Right atrium auricular region (tissue), 2 donors: Measurements from ENCODE around the gene TRPT1. TPM values are rescaled to one million over a fixed set of nuclear protein-coding genes. Genes with fewer than 3 reads are reported as not detected.

ENCODE experiments used
- DNase-seq: peaks from one replicate; pipeline ENCODE4 v3.0.0-alpha.2; 2019; ENCODE audit warnings: low spot score
- H3K27ac ChIP-seq, 2 donors: fragments of 200-600 bp; sonication (generic); 1 replicate in 1 of 2; 2 replicates in 1 of 2; pipeline ENCODE4 v1.5.1; 2016 to 2019
- H3K27me3 ChIP-seq, 2 donors: fragments of 200-600 bp; sonication (generic); one replicate each; pipeline versions ENCODE4 v1.5.1 to v1.6.0; 2017 to 2019
- H3K36me3 ChIP-seq: fragments of 200-600 bp; sonication (generic); one replicate; pipeline ENCODE4 v1.5.1; 2016
- H3K4me1 ChIP-seq, 2 donors: fragments of 200-600 bp; sonication (generic); one replicate each; pipeline versions ENCODE4 v1.5.1 to v1.6.0; 2017 to 2019
- H3K4me3 ChIP-seq, 2 donors: fragments of 200-600 bp; sonication (generic); 1 replicate in 1 of 2; 2 replicates in 1 of 2; pipeline ENCODE4 v1.5.1; 2017 to 2019; ENCODE audit warnings: mild to moderate bottlenecking in 1 of 2, moderate library complexity in 1 of 2
- H3K9me3 ChIP-seq, 2 donors: fragments of 200-600 bp; sonication (generic); one replicate each; pipeline ENCODE4 v1.5.1; 2019
- CTCF ChIP-seq, 2 donors: fragments of 200-600 bp; sonication (generic); IDR thresholded peaks; one replicate each; pipeline ENCODE4 v1.5.1; 2019; ENCODE audit warnings: antibody characterized with exemption in 2 of 2
- total RNA-seq, 2 donors: library from RNA; depleted of rRNA; stranded (reverse); fragments of >200 nt; gene quantifications; one replicate each; pipeline ENCODE4 v1.1.0, GENCODE V29; 2016

TRPT1 gene
- total RNA-seq, 2 donors from 2014 or later = 86.0 to 95.8 TPM

GRCh38 chr11:64259533-64260067 lies 33.6 kb upstream of the TRPT1 start:
- no peak for DNase-seq
- peaks cover 61% of the 10 kb centered on the region for H3K36me3 ChIP-seq
- H3K27me3 ChIP-seq = no peaks in the 10 kb centered on the region
- H3K9me3 ChIP-seq = no peaks in the 10 kb centered on the region
- TF ChIP-seq CTCF (IDR thresholded peaks at IDR 0.05) = no peak
- H3K4me1 ChIP-seq = no peaks in the 10 kb centered on the region
- no peak overlapping the region for H3K27ac ChIP-seq
- no peak overlapping the region for H3K4me3 ChIP-seq

- no peaks in the 10 kb centered on the region for H3K27me3 ChIP-seq
- H3K4me3 ChIP-seq = no peak overlapping the region
- no peaks in the 10 kb centered on the region for H3K4me1 ChIP-seq
- no peak for DNase-seq
- no peak overlapping the region for H3K27ac ChIP-seq
- no peak for TF ChIP-seq CTCF (IDR thresholded peaks at IDR 0.05)
- no peaks in the 10 kb centered on the region for H3K9me3 ChIP-seq
- peaks cover 63% of the 10 kb centered on the region for H3K36me3 ChIP-seq
Observed at GRCh38 chr11:64258946-64259532, 33.1 kb upstream of the TRPT1 start.

- Histone ChIP-seq H3K27me3 (no peaks in the 10 kb centered on the region), H3K9me3 (no peaks in the 10 kb centered on the region), H3K27ac (no peak overlapping the region), H3K36me3 (peaks cover 56% of the 10 kb centered on the region), H3K4me3 (no peak overlapping the region), H3K4me1 (peaks cover 0 to 5% of the 10 kb centered on the region in 2 donors)
- DNase-seq = no peak
- TF ChIP-seq CTCF (IDR thresholded peaks at IDR 0.05) = no peak
Observed at GRCh38 chr11:64258356-64258755, 32.4 kb upstream of the TRPT1 start.

GRCh38 chr11:64256300-64256699 lies 30.3 kb upstream of the TRPT1 start:
- H3K36me3 ChIP-seq = peaks cover 43% of the 10 kb centered on the region

GRCh38 chr11:64255135-64256128 lies 29.4 kb upstream of the TRPT1 start:
- Histone ChIP-seq H3K27me3 (no peaks in the 10 kb centered on the region), H3K36me3 (peaks cover 39% of the 10 kb centered on the region), H3K4me3 (no peak overlapping the region), H3K4me1 (peaks cover 0 to 31% of the 10 kb centered on the region in 2 donors), H3K9me3 (no peaks in the 10 kb centered on the region), H3K27ac (no peak overlapping the region)
- no peak for DNase-seq
- TF ChIP-seq CTCF (IDR thresholded peaks at IDR 0.05) = no peak

More at GRCh38 chr11:64256300-64256699, 30.3 kb upstream of the TRPT1 start:
- no peak overlapping the region for H3K4me3 ChIP-seq
- peaks cover 0 to 23% of the 10 kb centered on the region in 2 donors for H3K4me1 ChIP-seq
- H3K27me3 ChIP-seq = no peaks in the 10 kb centered on the region
- TF ChIP-seq CTCF (IDR thresholded peaks at IDR 0.05) = no peak
- no peaks in the 10 kb centered on the region for H3K9me3 ChIP-seq
- H3K27ac ChIP-seq = no peak overlapping the region
- no peak for DNase-seq
